ENCODE data around the gene PPP3CB. TPM values are rescaled to one million over a fixed set of nuclear protein-coding genes. Genes with fewer than 3 reads are reported as not detected.
A peak's percentile ranks its signal among the peaks of the same experiment; 100 is the strongest.

The PPP3CB gene
- total RNA-seq, 1 experiment from 2014 or later: 27.5 TPM

DNA sequence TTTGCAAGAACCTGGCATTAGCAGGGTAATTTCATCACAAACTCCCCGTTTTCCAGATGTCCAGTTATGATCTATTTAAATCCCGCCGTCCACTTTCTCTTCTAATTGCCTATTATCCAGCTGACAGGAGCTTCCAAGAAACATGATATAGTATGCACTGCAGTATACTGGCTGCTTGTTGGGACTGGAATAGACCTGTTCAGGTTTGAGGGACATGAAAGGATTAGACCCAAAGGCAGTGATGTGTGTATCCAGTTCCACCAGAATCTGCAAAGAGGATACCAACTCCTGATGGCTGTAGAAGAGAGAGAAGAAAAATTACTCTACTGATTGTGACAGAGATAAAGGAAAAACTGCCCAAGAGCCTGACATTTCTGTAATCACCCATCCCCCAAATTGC, 71.3 kb downstream of the PPP3CB start:
- H3K27me3 Mint-ChIP-seq (ENCODE audit: unreplicated experiment): no peaks in the 10 kb centered on the region
- H3K9me3 Mint-ChIP-seq (ENCODE audit: low read depth, unreplicated experiment): no peaks in the 10 kb centered on the region
- no peak overlapping the region for H3K27ac Mint-ChIP-seq (ENCODE audit: unreplicated experiment)
- no peak for DNase-seq
- CTCF ChIA-PET: interaction anchor here (0.6 kb wide), 1 partner anchor 122 kb away, joined by 4 read pairs; no protein-coding TSS in a partner anchor
- H3K4me1 Mint-ChIP-seq (ENCODE audit: low read depth, unreplicated experiment): peaks cover 6% of the 10 kb centered on the region
- H3K36me3 Mint-ChIP-seq (ENCODE audit: insufficient read depth, unreplicated experiment): peaks cover 19% of the 10 kb centered on the region
- TF ChIP-seq CTCF (IDR thresholded peaks at IDR 0.05; ENCODE audit: unreplicated experiment): no peak
- intact Hi-C loops (cut with micrococcal nuclease; ENCODE audit: unreplicated experiment): no loop called here
- no peak overlapping the region for H3K4me3 Mint-ChIP-seq (ENCODE audit: low read depth, unreplicated experiment)
- no TSS peak for BruUV-seq (replicated peaks)

DNA sequence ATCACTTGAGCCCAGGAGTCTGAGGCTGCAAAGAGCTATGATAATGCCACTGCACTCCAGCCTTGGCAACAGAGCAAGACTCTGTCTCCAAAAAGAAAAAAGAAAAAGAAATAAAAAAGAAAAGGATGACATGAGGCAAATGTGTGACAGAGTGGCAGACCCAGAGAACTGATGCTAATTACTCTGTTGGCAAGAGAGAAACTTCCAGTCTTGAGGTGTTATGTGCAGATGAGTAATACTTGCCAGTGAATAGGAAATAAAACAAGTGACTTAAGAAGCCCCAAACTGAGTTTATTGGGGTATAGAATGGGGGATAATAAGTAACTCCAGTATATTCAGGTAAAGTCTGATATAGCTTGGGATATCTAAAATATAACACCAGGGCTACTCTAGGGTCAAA, 72.5 kb downstream of the PPP3CB start:
- H3K27ac Mint-ChIP-seq (ENCODE audit: unreplicated experiment): no peak overlapping the region
- H3K36me3 Mint-ChIP-seq (ENCODE audit: insufficient read depth, unreplicated experiment): peaks cover 24% of the 10 kb centered on the region
- no peak for DNase-seq
- H3K4me3 Mint-ChIP-seq (ENCODE audit: low read depth, unreplicated experiment): no peak overlapping the region
- H3K27me3 Mint-ChIP-seq (ENCODE audit: unreplicated experiment): no peaks in the 10 kb centered on the region
- CTCF ChIA-PET: interaction anchor here (0.5 kb wide), 1 partner anchor 198 kb away, joined by 4 read pairs; no protein-coding TSS in a partner anchor
- intact Hi-C loops (cut with micrococcal nuclease; ENCODE audit: unreplicated experiment): no loop called here
- no TSS peak for BruUV-seq (replicated peaks)
- no peaks in the 10 kb centered on the region for H3K9me3 Mint-ChIP-seq (ENCODE audit: low read depth, unreplicated experiment)
- peaks cover 18% of the 10 kb centered on the region for H3K4me1 Mint-ChIP-seq (ENCODE audit: low read depth, unreplicated experiment)
- TF ChIP-seq CTCF (IDR thresholded peaks at IDR 0.05; ENCODE audit: unreplicated experiment): no peak

DNA sequence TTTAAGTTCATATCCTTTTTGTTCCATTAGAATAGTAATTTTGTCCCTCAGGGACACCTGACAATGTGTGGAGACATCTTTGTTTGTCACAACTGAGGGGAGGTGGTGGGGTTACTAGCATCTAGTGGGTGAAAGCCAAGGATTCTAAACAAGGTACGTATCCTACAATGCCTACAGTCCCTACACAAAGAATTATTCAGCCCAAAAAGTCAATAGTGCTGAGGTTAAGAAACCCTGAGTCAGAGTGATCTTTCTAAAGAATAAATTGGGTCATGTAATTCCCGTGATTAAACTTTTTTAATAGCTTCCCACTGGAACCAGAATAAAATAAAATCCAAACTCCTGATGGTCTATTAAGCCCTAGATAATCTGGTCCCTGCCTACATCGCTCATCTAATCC, 79.3 kb downstream of the PPP3CB start:
- intact Hi-C loops (cut with micrococcal nuclease; ENCODE audit: unreplicated experiment): loop anchor here (10.0 kb wide), 1 partner anchor 238 kb away; the partner anchor contains the start of gene SYNPO2L
- peaks cover 46% of the 10 kb centered on the region for H3K36me3 Mint-ChIP-seq (ENCODE audit: insufficient read depth, unreplicated experiment)

DNA sequence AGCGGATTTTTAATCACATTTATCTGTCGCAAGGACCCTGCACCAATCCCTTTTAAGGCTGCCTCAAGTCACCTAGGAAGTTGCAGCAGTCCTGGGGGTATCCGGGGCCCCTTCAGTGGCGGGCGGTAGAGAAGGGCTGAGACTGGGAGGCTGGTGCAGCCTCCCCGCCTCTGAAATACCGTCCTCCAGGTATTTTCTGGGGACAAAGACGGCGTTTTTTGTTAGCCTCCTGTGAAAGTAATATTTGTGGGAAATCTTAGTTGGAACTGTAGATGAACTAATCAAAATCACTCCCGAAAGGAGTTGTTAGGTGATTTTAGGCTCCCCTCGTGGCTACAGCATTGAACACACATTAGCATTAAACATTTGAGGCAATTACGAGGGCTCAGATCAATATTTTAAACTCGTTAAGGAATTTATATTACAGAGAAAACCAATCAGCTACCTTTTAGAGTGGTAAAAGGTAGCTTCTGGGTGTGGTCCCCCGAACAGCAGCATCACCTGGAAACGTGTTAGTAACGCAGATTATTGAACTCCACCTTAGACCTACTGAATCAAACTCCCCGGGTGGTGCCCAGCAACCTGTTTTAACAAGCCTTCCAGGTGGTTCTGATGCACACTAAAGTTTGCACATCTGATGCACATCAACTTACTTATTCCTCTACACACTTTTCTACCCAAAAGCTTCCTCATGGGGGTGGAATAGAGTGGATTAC, 81.4 kb downstream of the PPP3CB start:
- CTCF ChIA-PET: no interaction called here
- Mint-ChIP-seq H3K36me3 (ENCODE audit: insufficient read depth, unreplicated experiment) (peaks cover 50% of the 10 kb centered on the region), H3K9me3 (ENCODE audit: low read depth, unreplicated experiment) (no peaks in the 10 kb centered on the region), H3K4me1 (ENCODE audit: low read depth, unreplicated experiment) (peaks cover 32% of the 10 kb centered on the region), H3K4me3 (ENCODE audit: low read depth, unreplicated experiment) (peak overlapping the region; percentile 95), H3K27ac (ENCODE audit: unreplicated experiment) (peak overlapping the region; percentile 92), H3K27me3 (ENCODE audit: unreplicated experiment) (no peaks in the 10 kb centered on the region)
- intact Hi-C loops (cut with micrococcal nuclease; ENCODE audit: unreplicated experiment): loop anchor here (5.0 to 10.0 kb wide), 3 partner anchors 83 to 240 kb away; partner anchors contain the start of genes PPP3CB and SYNPO2L
- peak; percentile 42 for TF ChIP-seq CTCF (IDR thresholded peaks at IDR 0.05; ENCODE audit: unreplicated experiment)
- BruUV-seq (replicated peaks): TSS peak; percentile 69
- DNase-seq: peak; percentile 26

More for the DNA sequence above, 79.3 kb downstream of the PPP3CB start:
- TF ChIP-seq CTCF (IDR thresholded peaks at IDR 0.05; ENCODE audit: unreplicated experiment): no peak
- no peaks in the 10 kb centered on the region for H3K9me3 Mint-ChIP-seq (ENCODE audit: low read depth, unreplicated experiment)
- no peak for DNase-seq
- peaks cover 33% of the 10 kb centered on the region for H3K4me1 Mint-ChIP-seq (ENCODE audit: low read depth, unreplicated experiment)
- no peak overlapping the region for H3K4me3 Mint-ChIP-seq (ENCODE audit: low read depth, unreplicated experiment)
- no peak overlapping the region for H3K27ac Mint-ChIP-seq (ENCODE audit: unreplicated experiment)
- H3K27me3 Mint-ChIP-seq (ENCODE audit: unreplicated experiment): no peaks in the 10 kb centered on the region
- BruUV-seq (replicated peaks): no TSS peak
- CTCF ChIA-PET: interaction anchor here (0.7 kb wide), 1 partner anchor 17 kb away, joined by 3 read pairs; the partner anchor contains the start of gene MSS51

Measured in Calu3 (cell line).